GM23338 (cell line): ENCODE data around the gene GRAMD4. TPM values are rescaled to one million over a fixed set of nuclear protein-coding genes. Genes with fewer than 3 reads are reported as not detected.

Source experiments
- ATAC-seq: fragments of 200-7000 bp; cut with Tn5 transposase; 3 replicates; pipeline ENCODE4 v1.9.1; 2020
- DNase-seq: peaks from one replicate; pipeline ENCODE4 v3.0.0-alpha.2; 2015; ENCODE audit warnings: low spot score
- H2AFZ ChIP-seq: fragments of 200-600 bp; sonication (generic); 2 replicates; pipeline ENCODE4 v1.8.0; 2016; ENCODE audit warnings: antibody characterized with exemption, mild to moderate bottlenecking, moderate library complexity
- H3F3A ChIP-seq: fragments of 200-600 bp; sonication (generic); replicated peaks from 2 replicates; pipeline ENCODE4 v1.8.0; 2017; ENCODE audit warnings: antibody characterized with exemption, mixed run types, low read depth
- H3K27ac ChIP-seq: fragments of 200-600 bp; sonication (generic); 2 replicates; pipeline ENCODE4 v1.6.1; 2016; ENCODE audit warnings: low read depth
- H3K27me3 ChIP-seq: fragments of 200-600 bp; sonication (generic); 2 replicates; pipeline ENCODE4 v1.8.0; 2016; ENCODE audit warnings: mild to moderate bottlenecking, mixed run types, moderate library complexity; ENCODE audit not compliant: insufficient read depth
- H3K36me3 ChIP-seq: fragments of 200-600 bp; sonication (generic); 2 replicates; pipeline ENCODE4 v1.8.0; 2016; ENCODE audit warnings: mild to moderate bottlenecking; ENCODE audit not compliant: insufficient read depth
- H3K4me1 ChIP-seq: fragments of 200-600 bp; sonication (generic); 2 replicates; pipeline ENCODE4 v1.8.0; 2016; ENCODE audit warnings: mild to moderate bottlenecking, moderate library complexity; ENCODE audit not compliant: insufficient read depth
- H3K4me2 ChIP-seq: fragments of 200-600 bp; sonication (generic); 2 replicates; pipeline ENCODE4 v1.7.1; 2017; ENCODE audit warnings: mixed run types
- H3K4me3 ChIP-seq: fragments of 200-600 bp; sonication (generic); 2 replicates; pipeline ENCODE4 v1.6.1; 2016; ENCODE audit warnings: mixed run types
- H3K79me2 ChIP-seq: fragments of 200-600 bp; sonication (generic); replicated peaks from 2 replicates; pipeline ENCODE4 v1.8.0; 2017; ENCODE audit warnings: mild to moderate bottlenecking; ENCODE audit not compliant: insufficient read depth
- H3K9me2 ChIP-seq: fragments of 200-600 bp; sonication (generic); 2 replicates; pipeline ENCODE4 v1.8.0; 2017; ENCODE audit not compliant: insufficient read depth
- H4K20me1 ChIP-seq: fragments of 200-600 bp; sonication (generic); replicated peaks from 2 replicates; pipeline ENCODE4 v1.8.0; 2017; ENCODE audit warnings: mild to moderate bottlenecking; ENCODE audit not compliant: insufficient read depth
- H3K27ac Mint-ChIP-seq: 2 replicates; pipeline ENCODE4 v1.8.0; 2020; ENCODE audit warnings: inconsistent platforms, mild to moderate bottlenecking, moderate library complexity, mixed read lengths
- H3K27me3 Mint-ChIP-seq: 3 replicates; pipeline ENCODE4 v1.8.0; 2022; ENCODE audit warnings: low read depth, mild to moderate bottlenecking, moderate library complexity, mixed read lengths, inconsistent platforms; ENCODE audit not compliant: insufficient read depth, poor library complexity
- H3K36me3 Mint-ChIP-seq: 3 replicates; pipeline ENCODE4 v1.8.0; 2021; ENCODE audit warnings: low read depth, mild to moderate bottlenecking, inconsistent platforms, moderate library complexity, mixed read lengths
- H3K4me1 Mint-ChIP-seq: 3 replicates; pipeline ENCODE4 v1.8.0; 2020; ENCODE audit warnings: mild to moderate bottlenecking, inconsistent platforms, mixed read lengths
- H3K4me3 Mint-ChIP-seq: 3 replicates; pipeline ENCODE4 v1.8.0; 2021; ENCODE audit warnings: moderate library complexity, mild to moderate bottlenecking, inconsistent platforms, mixed read lengths
- H3K9me3 Mint-ChIP-seq: 3 replicates; pipeline ENCODE4 v1.8.0; 2020; ENCODE audit warnings: moderate library complexity, mild to moderate bottlenecking, inconsistent platforms, mixed read lengths
- EZH2 ChIP-seq: fragments of 200-600 bp; sonication (generic); IDR thresholded peaks from one replicate; pipeline ENCODE4 v1.8.0; 2017; ENCODE audit warnings: antibody characterized with exemption, mild to moderate bottlenecking, low read depth; ENCODE audit not compliant: unreplicated experiment
- EZH2phosphoT487 ChIP-seq: fragments of 200-600 bp; sonication (generic); IDR thresholded peaks from one replicate; pipeline ENCODE4 v1.8.1; 2018; ENCODE audit warnings: antibody characterized with exemption; ENCODE audit not compliant: unreplicated experiment
- POLR2AphosphoS5 ChIP-seq: IDR thresholded peaks from 2 replicates; pipeline ENCODE4 v1.6.1; 2016; ENCODE audit warnings: antibody characterized with exemption, low read depth
- STAT1 ChIP-seq: IDR thresholded peaks from one replicate; pipeline ENCODE4 v1.6.1; 2016; ENCODE audit warnings: antibody characterized with exemption; ENCODE audit not compliant: unreplicated experiment
- ZNF114 ChIP-seq: fragments of 250-450 bp; sonication (Bioruptor Pico); IDR thresholded peaks from 2 replicates; pipeline ENCODE4 v1.5.0; 2020; ENCODE audit warnings: mild to moderate bottlenecking, moderate library complexity
- polyA plus RNA-seq: library from polyadenylated mRNA; unstranded; fragments of >200 nt; fragmentation: Nextera tagmentation; extraction: Ambion mirVana; gene quantifications from 2 replicates; pipeline ENCODE4 v1.2.1, GENCODE V29; 2016
- total RNA-seq: library from RNA; depleted of rRNA; stranded (reverse); fragments of >200 nt; shearing (Covaris generic); gene quantifications from 2 replicates; pipeline ENCODE4 v1.2.3, GENCODE V29; 2014
- TF ChIP-seq, protein P1 (sequence below): fragments of 250-450 bp; sonication (Bioruptor Pico); IDR thresholded peaks from 2 replicates; pipeline ENCODE4 v1.5.0; 2020; ENCODE audit warnings: mild to moderate bottlenecking, moderate library complexity

GRAMD4 gene
- total and polyA plus RNA-seq, 2 experiments from 2014 or later = 2.7 to 81.8 TPM

DNA sequence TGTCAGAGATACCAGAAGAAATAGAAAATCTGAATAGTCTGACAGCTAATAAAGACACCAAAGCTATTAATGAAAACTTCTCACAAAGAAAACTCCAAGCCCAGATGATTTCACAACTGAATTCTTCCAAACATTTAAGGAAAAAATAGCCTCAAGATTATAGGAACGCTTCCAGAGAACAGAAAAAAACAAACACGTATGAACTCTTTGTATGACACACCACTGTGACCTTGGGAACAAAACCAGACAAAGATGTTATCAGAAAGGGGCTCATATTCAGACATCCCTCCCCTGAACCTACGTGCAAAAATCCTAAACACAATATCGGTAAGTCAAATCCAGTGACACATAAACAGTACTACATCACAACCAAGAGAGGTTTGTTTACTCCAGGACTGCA is 94.4 kb downstream of the GRAMD4 start:
- DNase-seq (no peak), ATAC-seq (no peak)
- Histone ChIP-seq H2AFZ (no peak overlapping the region), H3K4me3 (no peak overlapping the region), H3K79me2 (peaks cover 6% of the 10 kb centered on the region; the same call in 1 of the 2 replicates), H3K27me3 (no peaks in the 10 kb centered on the region), H3K9me2 (no peaks in the 10 kb centered on the region), H3F3A (no peaks in the 10 kb centered on the region), H3K27ac (no peak overlapping the region), H3K36me3 (peaks cover 21% of the 10 kb centered on the region), H3K4me2 (no peak overlapping the region), H3K4me1 (no peaks in the 10 kb centered on the region), H4K20me1 (peaks cover 4% of the 10 kb centered on the region; the same call in 1 of the 2 replicates)
- no peaks in the 10 kb centered on the region for H3K9me3 Mint-ChIP-seq
- TF ChIP-seq EZH2phosphoT487 = no peak
- no peak for TF ChIP-seq EZH2
- TF ChIP-seq, protein P1, sequence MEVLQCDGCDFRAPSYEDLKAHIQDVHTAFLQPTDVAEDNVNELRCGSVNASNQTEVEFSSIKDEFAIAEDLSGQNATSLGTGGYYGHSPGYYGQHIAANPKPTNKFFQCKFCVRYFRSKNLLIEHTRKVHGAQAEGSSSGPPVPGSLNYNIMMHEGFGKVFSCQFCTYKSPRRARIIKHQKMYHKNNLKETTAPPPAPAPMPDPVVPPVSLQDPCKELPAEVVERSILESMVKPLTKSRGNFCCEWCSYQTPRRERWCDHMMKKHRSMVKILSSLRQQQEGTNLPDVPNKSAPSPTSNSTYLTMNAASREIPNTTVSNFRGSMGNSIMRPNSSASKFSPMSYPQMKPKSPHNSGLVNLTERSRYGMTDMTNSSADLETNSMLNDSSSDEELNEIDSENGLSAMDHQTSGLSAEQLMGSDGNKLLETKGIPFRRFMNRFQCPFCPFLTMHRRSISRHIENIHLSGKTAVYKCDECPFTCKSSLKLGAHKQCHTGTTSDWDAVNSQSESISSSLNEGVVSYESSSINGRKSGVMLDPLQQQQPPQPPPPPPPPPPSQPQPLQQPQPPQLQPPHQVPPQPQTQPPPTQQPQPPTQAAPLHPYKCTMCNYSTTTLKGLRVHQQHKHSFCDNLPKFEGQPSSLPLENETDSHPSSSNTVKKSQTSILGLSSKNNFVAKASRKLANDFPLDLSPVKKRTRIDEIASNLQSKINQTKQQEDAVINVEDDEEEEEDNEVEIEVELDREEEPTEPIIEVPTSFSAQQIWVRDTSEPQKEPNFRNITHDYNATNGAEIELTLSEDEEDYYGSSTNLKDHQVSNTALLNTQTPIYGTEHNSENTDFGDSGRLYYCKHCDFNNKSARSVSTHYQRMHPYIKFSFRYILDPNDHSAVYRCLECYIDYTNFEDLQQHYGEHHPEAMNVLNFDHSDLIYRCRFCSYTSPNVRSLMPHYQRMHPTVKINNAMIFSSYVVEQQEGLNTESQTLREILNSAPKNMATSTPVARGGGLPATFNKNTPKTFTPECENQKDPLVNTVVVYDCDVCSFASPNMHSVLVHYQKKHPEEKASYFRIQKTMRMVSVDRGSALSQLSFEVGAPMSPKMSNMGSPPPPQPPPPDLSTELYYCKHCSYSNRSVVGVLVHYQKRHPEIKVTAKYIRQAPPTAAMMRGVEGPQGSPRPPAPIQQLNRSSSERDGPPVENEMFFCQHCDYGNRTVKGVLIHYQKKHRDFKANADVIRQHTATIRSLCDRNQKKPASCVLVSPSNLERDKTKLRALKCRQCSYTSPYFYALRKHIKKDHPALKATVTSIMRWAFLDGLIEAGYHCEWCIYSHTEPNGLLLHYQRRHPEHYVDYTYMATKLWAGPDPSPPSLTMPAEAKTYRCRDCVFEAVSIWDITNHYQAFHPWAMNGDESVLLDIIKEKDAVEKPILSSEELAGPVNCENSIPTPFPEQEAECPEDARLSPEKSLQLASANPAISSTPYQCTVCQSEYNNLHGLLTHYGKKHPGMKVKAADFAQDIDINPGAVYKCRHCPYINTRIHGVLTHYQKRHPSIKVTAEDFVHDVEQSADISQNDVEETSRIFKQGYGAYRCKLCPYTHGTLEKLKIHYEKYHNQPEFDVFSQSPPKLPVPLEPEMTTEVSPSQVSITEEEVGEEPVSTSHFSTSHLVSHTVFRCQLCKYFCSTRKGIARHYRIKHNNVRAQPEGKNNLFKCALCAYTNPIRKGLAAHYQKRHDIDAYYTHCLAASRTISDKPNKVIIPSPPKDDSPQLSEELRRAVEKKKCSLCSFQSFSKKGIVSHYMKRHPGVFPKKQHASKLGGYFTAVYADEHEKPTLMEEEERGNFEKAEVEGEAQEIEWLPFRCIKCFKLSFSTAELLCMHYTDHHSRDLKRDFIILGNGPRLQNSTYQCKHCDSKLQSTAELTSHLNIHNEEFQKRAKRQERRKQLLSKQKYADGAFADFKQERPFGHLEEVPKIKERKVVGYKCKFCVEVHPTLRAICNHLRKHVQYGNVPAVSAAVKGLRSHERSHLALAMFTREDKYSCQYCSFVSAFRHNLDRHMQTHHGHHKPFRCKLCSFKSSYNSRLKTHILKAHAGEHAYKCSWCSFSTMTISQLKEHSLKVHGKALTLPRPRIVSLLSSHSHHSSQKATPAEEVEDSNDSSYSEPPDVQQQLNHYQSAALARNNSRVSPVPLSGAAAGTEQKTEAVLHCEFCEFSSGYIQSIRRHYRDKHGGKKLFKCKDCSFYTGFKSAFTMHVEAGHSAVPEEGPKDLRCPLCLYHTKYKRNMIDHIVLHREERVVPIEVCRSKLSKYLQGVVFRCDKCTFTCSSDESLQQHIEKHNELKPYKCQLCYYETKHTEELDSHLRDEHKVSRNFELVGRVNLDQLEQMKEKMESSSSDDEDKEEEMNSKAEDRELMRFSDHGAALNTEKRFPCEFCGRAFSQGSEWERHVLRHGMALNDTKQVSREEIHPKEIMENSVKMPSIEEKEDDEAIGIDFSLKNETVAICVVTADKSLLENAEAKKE (CRISPR knock-in tag) = no peak
- TF ChIP-seq POLR2AphosphoS5 = no peak
- H3K27me3 Mint-ChIP-seq = peaks cover 2% of the 10 kb centered on the region
- H3K36me3 Mint-ChIP-seq = peaks cover 23% of the 10 kb centered on the region
- H3K4me1 Mint-ChIP-seq = peaks cover 3% of the 10 kb centered on the region; the same call in 2 of the 3 replicates
- H3K4me3 Mint-ChIP-seq = no peak overlapping the region
- H3K27ac Mint-ChIP-seq = no peak overlapping the region

DNA sequence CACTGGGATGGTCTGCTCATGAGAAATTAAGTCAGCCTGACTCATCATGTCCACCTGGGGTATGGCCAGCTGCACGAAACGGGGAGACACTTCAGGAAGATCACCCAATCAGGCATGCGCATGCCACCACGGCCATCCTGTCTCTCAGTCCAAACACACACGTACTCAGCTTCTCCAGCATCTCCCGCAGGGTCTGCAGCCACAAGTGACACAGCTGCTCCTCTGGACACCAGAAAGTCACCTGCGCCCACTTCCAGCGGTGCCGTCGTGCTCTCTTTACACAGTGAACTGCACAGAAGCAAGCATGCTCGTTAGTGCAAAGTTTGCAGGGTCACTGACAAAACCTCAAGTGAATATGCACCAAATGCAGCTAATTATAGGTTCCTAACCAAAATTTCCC is 99.7 kb downstream of the GRAMD4 start:
- peaks cover 12% of the 10 kb centered on the region; the same call in 2 of the 3 replicates for H3K36me3 Mint-ChIP-seq
- Histone ChIP-seq H3K4me3 (no peak overlapping the region), H3K27ac (no peak overlapping the region), H3K27me3 (no peaks in the 10 kb centered on the region), H3K9me2 (no peaks in the 10 kb centered on the region), H3K36me3 (no peaks in the 10 kb centered on the region), H3K4me2 (no peak overlapping the region), H3F3A (no peaks in the 10 kb centered on the region), H4K20me1 (0 out of 2 replicates have a peak, but pooled peaks cover 4% of the 10 kb centered on the region), H2AFZ (no peak overlapping the region), H3K79me2 (0 out of 2 replicates have a peak, but pooled peaks cover 3% of the 10 kb centered on the region), H3K4me1 (no peaks in the 10 kb centered on the region)
- ATAC-seq (no peak), DNase-seq (no peak)
- 0 out of 3 replicates have a peak, but pooled peaks cover 2% of the 10 kb centered on the region for H3K4me1 Mint-ChIP-seq
- H3K9me3 Mint-ChIP-seq = no peaks in the 10 kb centered on the region
- H3K27ac Mint-ChIP-seq = peak overlapping the region; percentile 50; the same call in 1 of the 2 replicates
- peaks cover 4% of the 10 kb centered on the region for H3K27me3 Mint-ChIP-seq
- no peak overlapping the region for H3K4me3 Mint-ChIP-seq
- TF ChIP-seq EZH2 = no peak
- no peak for TF ChIP-seq POLR2AphosphoS5
- TF ChIP-seq, protein P1 (CRISPR knock-in tag) = no peak
- TF ChIP-seq STAT1 = no peak
- TF ChIP-seq ZNF114 (CRISPR knock-in tag) = no peak
